Ammon's horn (tissue), 1 donor: ENCODE data around the gene DPM3.
"Not testable (repeated sequence)": the region's sequence is repeated elsewhere in the genome, so short reads cannot be mapped to it uniquely, and the experiment has no call there.

Experiments
- DNase-seq: peaks from one replicate; pipeline ENCODE4 v3.0.0-alpha.2; 2016; ENCODE audit warnings: low spot score

The DPM3 gene

GRCh38 chr1:155139895-155140629, at the start of gene DPM3:
DPM3 (minus strand) TSS chr1:155140531; CDS start chr1:155140240, 291 bp downstream.
- peak; percentile 94 for DNase-seq

GRCh38 chr1:155189926-155190325, 49.6 kb upstream of the DPM3 start:
- not testable (repeated sequence) for DNase-seq

GRCh38 chr1:155188268-155188667, 47.9 kb upstream of the DPM3 start:
- no peak for DNase-seq

GRCh38 chr1:155187456-155187891, 47.1 kb upstream of the DPM3 start:
- no peak for DNase-seq

GRCh38 chr1:155186794-155187455, 46.6 kb upstream of the DPM3 start:
- no peak for DNase-seq

- no peak for DNase-seq
Measured at GRCh38 chr1:155186067-155186793, 45.9 kb upstream of the DPM3 start.

GRCh38 chr1:155185783-155186066, 45.4 kb upstream of the DPM3 start:
- no peak for DNase-seq

GRCh38 chr1:155184835-155185782, 44.8 kb upstream of the DPM3 start:
- DNase-seq: no peak

GRCh38 chr1:155184351-155184811, 44.0 kb upstream of the DPM3 start:
- no peak for DNase-seq

- DNase-seq: no peak
Measured at GRCh38 chr1:155183775-155184221, 43.5 kb upstream of the DPM3 start.

GRCh38 chr1:155182052-155182550, 41.8 kb upstream of the DPM3 start:
- DNase-seq: no peak

- DNase-seq: no peak
Measured at GRCh38 chr1:155181371-155182051, 41.2 kb upstream of the DPM3 start.

- DNase-seq: no peak
Measured at GRCh38 chr1:155179112-155180031, 39.0 kb upstream of the DPM3 start.

- peak; percentile 14 for DNase-seq
Measured at GRCh38 chr1:155178441-155179111, 38.2 kb upstream of the DPM3 start.

GRCh38 chr1:155177918-155178281, 37.6 kb upstream of the DPM3 start:
- DNase-seq: no peak

- no peak for DNase-seq
Measured at GRCh38 chr1:155177192-155177917, 37.0 kb upstream of the DPM3 start.

GRCh38 chr1:155176544-155177071, 36.3 kb upstream of the DPM3 start:
- peak; percentile 91 for DNase-seq

- DNase-seq: peak; percentile 39
Measured at GRCh38 chr1:155175927-155176371, 35.6 kb upstream of the DPM3 start.
